Lung (tissue), 12 donors: ENCODE results near the gene PTPRN2. TPM values are rescaled to one million over a fixed set of nuclear protein-coding genes. Genes with fewer than 3 reads are reported as not detected.

Source experiments
- ATAC-seq: fragments of 200-7000 bp; cut with Tn5 transposase; one replicate; pipeline ENCODE4 v1.9.1; 2020; ENCODE audit warnings: moderate number of reproducible peaks; ENCODE audit not compliant: insufficient read depth, low FRiP score
- DNase-seq, 3 donors: peaks; one replicate each; pipeline ENCODE4 v3.0.0-alpha.2; 2013 to 2017
- H3K27ac ChIP-seq, 2 donors: one replicate each; pipeline ENCODE4 v1.5.1; 2013; ENCODE audit warnings: mild to moderate bottlenecking in 2 of 2, moderate library complexity in 2 of 2, control low read depth in 1 of 2, inconsistent platforms in 1 of 2, low read depth in 1 of 2, low read length in 1 of 2
- H3K27me3 ChIP-seq, 3 donors: one replicate each; pipeline ENCODE4 v1.5.1; 2013; ENCODE audit warnings: low read length in 2 of 3; ENCODE audit not compliant: control insufficient read depth in 3 of 3, insufficient read depth in 3 of 3
- H3K36me3 ChIP-seq, 4 donors: one replicate each; pipeline ENCODE4 v1.5.1; 2013; ENCODE audit warnings: low read length in 4 of 4, mild to moderate bottlenecking in 1 of 4, moderate library complexity in 1 of 4; ENCODE audit not compliant: control insufficient read depth in 4 of 4, insufficient read depth in 4 of 4
- H3K4me1 ChIP-seq, 5 donors: one replicate each; pipeline ENCODE4 v1.5.1; 2013; ENCODE audit warnings: low read length in 5 of 5, mild to moderate bottlenecking in 2 of 5, moderate library complexity in 1 of 5; ENCODE audit not compliant: control insufficient read depth in 5 of 5, insufficient read depth in 5 of 5
- H3K4me3 ChIP-seq: one replicate; pipeline ENCODE4 v1.5.1; 2013; ENCODE audit warnings: mild to moderate bottlenecking, control low read depth, moderate library complexity
- H3K9ac ChIP-seq, 2 donors: one replicate each; pipeline ENCODE4 v1.5.1; 2013; ENCODE audit warnings: low read length in 2 of 2, control low read depth in 1 of 2; ENCODE audit not compliant: insufficient read depth in 1 of 2
- H3K9me3 ChIP-seq, 4 donors: one replicate each; pipeline ENCODE4 v1.5.1; 2013; ENCODE audit warnings: low read length in 3 of 4, mild to moderate bottlenecking in 1 of 4, moderate library complexity in 1 of 4; ENCODE audit not compliant: control insufficient read depth in 4 of 4, insufficient read depth in 3 of 4
- CTCF ChIP-seq: IDR thresholded peaks from 2 replicates; pipeline ENCODE4 v1.5.1; 2012; ENCODE audit warnings: mild to moderate bottlenecking; ENCODE audit errors: control extremely low read depth, extremely low read depth
- WGBS, 2 donors: extraction: QIAGEN DNeasy Blood & Tissue Kit; methylation state at CpG; one replicate each; pipeline ENCODE4 v1.1.7; 2013; 5-methylcytosine and 5-hydroxymethylcytosine counted together
- polyA plus RNA-seq, 2 donors: library from polyadenylated mRNA; stranded (reverse); fragments of 200-250 nt; gene quantifications; one replicate each; pipeline ENCODE4 v1.2.1, GENCODE V29; 2013
- total RNA-seq, 2 donors: library from RNA; depleted of rRNA in 1 of 2; stranded (reverse); fragments of >200 nt in 1 of 2; gene quantifications; one replicate each; pipeline ENCODE4 v1.2.1, GENCODE V29; 2014 to 2021
- donor health status: control.
- donor health status: control.
- donor health status: Bipolar disorder and iron deficiency.
- donor health status: healthy.
- donor health status: DM: yes; HTN: yes; CAD: no.

Gene PTPRN2
- total and polyA plus RNA-seq, 4 donors, result 2.1 to 7.4 (median 4.4) TPM

GRCh38 chr7:158318511-158318913 lies 269.1 kb downstream of the PTPRN2 start:
- Histone ChIP-seq H3K4me3 (no peak overlapping the region), H3K9ac (no peak overlapping the region), H3K27ac (no peak overlapping the region), H3K27me3 (peaks cover 0 to 2% (median 0%) of the 10 kb centered on the region in 3 donors), H3K4me1 (no peaks in the 10 kb centered on the region), H3K36me3 (no peaks in the 10 kb centered on the region), H3K9me3 (peaks cover 0 to 8% (median 2%) of the 10 kb centered on the region in 4 donors)
- TF ChIP-seq CTCF, result no peak
- DNase-seq (no peak), ATAC-seq (no peak)
- WGBS, 2 donors, result 78 to 83% methylated on average over 22 of the region's 22 CpGs

GRCh38 chr7:158317238-158318205 lies 270.1 kb downstream of the PTPRN2 start:
- no peak overlapping the region for H3K27ac ChIP-seq
- H3K36me3 ChIP-seq, result no peaks in the 10 kb centered on the region
- peaks cover 0 to 2% (median 0%) of the 10 kb centered on the region in 3 donors for H3K27me3 ChIP-seq
- no peak for TF ChIP-seq CTCF
- H3K9me3 ChIP-seq, result peaks cover 0 to 9% (median 4%) of the 10 kb centered on the region in 4 donors
- no peak overlapping the region for H3K9ac ChIP-seq
- ATAC-seq (no peak), DNase-seq (peak in 1 of 3 donors; percentile 10)
- 23 to 26% methylated on average over 49 to 59 of the region's 59 CpGs for WGBS, 2 donors
- no peaks in the 10 kb centered on the region for H3K4me1 ChIP-seq
- H3K4me3 ChIP-seq, result no peak overlapping the region

- peaks cover 0 to 2% (median 0%) of the 10 kb centered on the region in 3 donors for H3K27me3 ChIP-seq
- H3K4me3 ChIP-seq, result no peak overlapping the region
- WGBS, 2 donors, result 94 to 98% methylated on average over 33 to 35 of the region's 35 CpGs
- H3K36me3 ChIP-seq, result no peaks in the 10 kb centered on the region
- no peak overlapping the region for H3K9ac ChIP-seq
- ATAC-seq (no peak), DNase-seq (no peak)
- peaks cover 0 to 13% (median 4%) of the 10 kb centered on the region in 4 donors for H3K9me3 ChIP-seq
- H3K4me1 ChIP-seq, result no peaks in the 10 kb centered on the region
- no peak for TF ChIP-seq CTCF
- no peak overlapping the region for H3K27ac ChIP-seq
These were observed 271.1 kb downstream of the PTPRN2 start for GRCh38 chr7:158316466-158317031.
